Sigmoid colon (tissue), 4 donors: ENCODE measurements around the gene GNG11.

Experiments used
- EP300 ChIP-seq, 4 donors: sonication (generic); formaldehyde crosslinking; IDR thresholded peaks; one replicate each; pipeline ENCODE4 v1.6.1; 2017; ENCODE audit warnings: antibody characterized with exemption in 4 of 4
- POLR2A ChIP-seq, 2 donors: fragments of 450-650 bp; IDR thresholded peaks; one replicate each; pipeline ENCODE4 v1.6.1; 2016; ENCODE audit warnings: antibody characterized with exemption in 2 of 2, mild to moderate bottlenecking in 2 of 2, moderate library complexity in 2 of 2
- TF ChIP-seq, protein P1 (sequence below), 4 experiments: fragments of 450-650 bp in 3 of 4; fragments of 200-600 bp in 1 of 4; IDR thresholded peaks; one replicate each; pipeline ENCODE4 v1.5.1; 2016 to 2019; ENCODE audit warnings: antibody characterized with exemption in 4 of 4, mild to moderate bottlenecking in 3 of 4, moderate library complexity in 2 of 4

DNA sequence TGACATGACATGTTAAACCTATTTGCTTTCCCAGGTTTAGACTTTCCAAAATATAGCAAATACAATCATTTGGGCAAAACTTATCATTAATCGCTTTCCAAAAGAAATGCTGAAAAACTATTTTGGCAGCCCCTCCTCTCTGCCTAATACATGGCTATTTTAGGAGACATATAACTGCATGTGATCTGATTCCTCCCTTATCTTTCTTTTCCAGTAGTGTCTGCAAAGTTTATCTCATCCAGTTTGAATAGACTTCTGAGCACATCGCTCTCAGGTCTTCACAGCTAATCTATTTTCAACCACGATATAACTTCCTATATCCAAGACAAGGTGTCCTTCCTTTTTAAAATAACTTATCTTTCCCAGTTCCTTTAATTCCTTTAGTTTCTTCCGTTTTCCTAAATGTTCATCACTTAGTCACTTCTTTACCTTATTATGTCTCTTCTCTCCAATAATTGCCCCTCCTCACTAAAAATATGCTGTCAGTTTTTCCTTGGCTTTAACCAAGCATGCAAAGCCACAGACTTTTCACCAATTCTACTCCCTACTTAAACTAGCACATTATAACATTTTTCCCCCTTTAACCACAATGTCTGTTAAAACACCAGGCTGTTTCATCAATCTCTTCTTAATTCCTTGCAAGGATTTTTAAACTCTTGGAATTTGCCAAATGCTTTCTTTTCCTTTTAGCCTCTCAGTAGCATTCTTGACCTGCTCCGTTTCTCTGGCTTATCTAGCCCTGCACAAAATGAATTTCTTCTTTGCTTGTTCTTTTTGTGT is 24.4 kb downstream of the GNG11 start:
- TF ChIP-seq, protein P1, sequence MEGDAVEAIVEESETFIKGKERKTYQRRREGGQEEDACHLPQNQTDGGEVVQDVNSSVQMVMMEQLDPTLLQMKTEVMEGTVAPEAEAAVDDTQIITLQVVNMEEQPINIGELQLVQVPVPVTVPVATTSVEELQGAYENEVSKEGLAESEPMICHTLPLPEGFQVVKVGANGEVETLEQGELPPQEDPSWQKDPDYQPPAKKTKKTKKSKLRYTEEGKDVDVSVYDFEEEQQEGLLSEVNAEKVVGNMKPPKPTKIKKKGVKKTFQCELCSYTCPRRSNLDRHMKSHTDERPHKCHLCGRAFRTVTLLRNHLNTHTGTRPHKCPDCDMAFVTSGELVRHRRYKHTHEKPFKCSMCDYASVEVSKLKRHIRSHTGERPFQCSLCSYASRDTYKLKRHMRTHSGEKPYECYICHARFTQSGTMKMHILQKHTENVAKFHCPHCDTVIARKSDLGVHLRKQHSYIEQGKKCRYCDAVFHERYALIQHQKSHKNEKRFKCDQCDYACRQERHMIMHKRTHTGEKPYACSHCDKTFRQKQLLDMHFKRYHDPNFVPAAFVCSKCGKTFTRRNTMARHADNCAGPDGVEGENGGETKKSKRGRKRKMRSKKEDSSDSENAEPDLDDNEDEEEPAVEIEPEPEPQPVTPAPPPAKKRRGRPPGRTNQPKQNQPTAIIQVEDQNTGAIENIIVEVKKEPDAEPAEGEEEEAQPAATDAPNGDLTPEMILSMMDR (IDR thresholded peaks at IDR 0.05) = no peak
- TF ChIP-seq EP300 (IDR thresholded peaks at IDR 0.05) = no peak
- TF ChIP-seq POLR2A (IDR thresholded peaks at IDR 0.05) = no peak
